Natural killer cell (primary cell): ENCODE data around the gene POLR3B. TPM values are rescaled to one million over a fixed set of nuclear protein-coding genes. Genes with fewer than 3 reads are reported as not detected.

Experiments used
- ATAC-seq, 3 donors: fragments of 150-1000 bp in 2 of 3; fragments of 200-7000 bp in 1 of 3; cut with Tn5 transposase; 1 replicate in 1 of 3; 2 replicates in 2 of 3; pipeline ENCODE4 v1.10.0; 2021; ENCODE audit warnings: mild to moderate bottlenecking in 2 of 3, moderate library complexity in 2 of 3
- DNase-seq, 2 donors: peaks; one replicate each; pipeline versions ENCODE4 v3.0.0 to v3.0.0-alpha.2; 2013 to 2021; ENCODE audit warnings: mixed read lengths in 1 of 2
- H3K27ac ChIP-seq: one replicate; pipeline ENCODE4 v1.5.1; 2013; ENCODE audit warnings: mild to moderate bottlenecking, low read length
- H3K27me3 ChIP-seq: one replicate; pipeline ENCODE4 v1.6.1; 2013; ENCODE audit warnings: low read length; ENCODE audit not compliant: control insufficient read depth, insufficient read depth
- H3K36me3 ChIP-seq: one replicate; pipeline ENCODE4 v1.6.1; 2013; ENCODE audit warnings: low read length; ENCODE audit not compliant: control insufficient read depth, insufficient read depth
- H3K4me1 ChIP-seq: one replicate; pipeline ENCODE4 v1.6.1; 2013; ENCODE audit warnings: low read length; ENCODE audit not compliant: control insufficient read depth, insufficient read depth
- H3K4me3 ChIP-seq: one replicate; pipeline ENCODE4 v1.5.1; 2013; ENCODE audit warnings: low read length
- H3K9me3 ChIP-seq: one replicate; pipeline ENCODE4 v1.6.1; 2013; ENCODE audit warnings: low read length; ENCODE audit not compliant: control insufficient read depth, insufficient read depth
- H3K27ac Mint-ChIP-seq, 2 donors: one replicate each; pipeline ENCODE4 v1.8.0; 2022; ENCODE audit warnings: mild to moderate bottlenecking in 2 of 2, mixed read lengths in 2 of 2, moderate library complexity in 1 of 2
- H3K27me3 Mint-ChIP-seq, 2 donors: one replicate each; pipeline ENCODE4 v1.8.0; 2022; ENCODE audit warnings: low read depth in 2 of 2, mixed read lengths in 2 of 2
- H3K36me3 Mint-ChIP-seq: one replicate; pipeline ENCODE4 v1.8.0; 2022; ENCODE audit warnings: mixed read lengths
- H3K4me1 Mint-ChIP-seq, 2 donors: one replicate each; pipeline ENCODE4 v1.8.0; 2022; ENCODE audit warnings: mixed read lengths in 2 of 2
- H3K4me3 Mint-ChIP-seq: one replicate; pipeline ENCODE4 v1.8.0; 2022; ENCODE audit warnings: mild to moderate bottlenecking, moderate library complexity, mixed read lengths
- H3K9me3 Mint-ChIP-seq, 2 donors: one replicate each; pipeline ENCODE4 v1.8.0; 2022; ENCODE audit warnings: mixed read lengths in 2 of 2
- WGBS: methylation state at CpG from one replicate; pipeline ENCODE4 v1.1.7; 2013; ENCODE audit warnings: missing lambda C conversion rate; ENCODE audit not compliant: insufficient coverage; 5-methylcytosine and 5-hydroxymethylcytosine counted together
- intact Hi-C: fragments of 100-400 bp; cut with micrococcal nuclease; formaldehyde crosslinking; loops from one replicate; pipeline ENCODE4 v1.14.2; 2022
- total RNA-seq, 4 donors: library from RNA; stranded (reverse); fragments of 120-200 nt in 1 of 4; gene quantifications; one replicate each; pipeline versions ENCODE4 v1.2.3 to v1.2.4, GENCODE V29; 2013 to 2022
- TF ChIP-seq, protein P1 (sequence below): fragments of 200-600 bp; IDR thresholded peaks from one replicate; pipeline ENCODE4 v1.8.0; 2022; ENCODE audit warnings: antibody characterized with exemption

POLR3B gene
- total RNA-seq, 3 donors from 2014 or later (not counting 1 experiment from before 2014, with no cell fraction given) = 3.8 to 8.1 (median 5.4) TPM

DNA sequence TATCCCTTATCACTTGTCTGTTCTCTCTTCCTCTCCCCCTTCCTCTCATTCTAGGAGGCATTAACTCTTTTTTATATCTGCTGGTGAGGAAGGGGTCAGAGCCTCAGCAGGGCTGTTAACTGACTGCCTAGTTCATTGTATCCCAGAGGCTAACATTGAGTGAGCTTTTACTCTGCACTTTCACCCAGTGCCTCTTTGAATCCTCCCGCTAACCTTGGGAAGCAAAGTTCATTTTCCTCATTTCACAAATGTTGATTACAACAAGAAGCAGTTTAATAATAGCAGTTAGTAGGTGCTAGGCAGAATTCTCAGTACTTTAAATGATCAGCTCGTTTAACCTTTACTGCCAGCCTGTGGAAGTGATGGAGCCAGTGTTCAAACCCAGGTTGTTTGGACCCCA, 75.5 kb downstream of the POLR3B start:
- intact Hi-C loops = no loop called here
- H3K27me3 Mint-ChIP-seq = no peaks in the 10 kb centered on the region
- Histone ChIP-seq H3K27me3 (no peaks in the 10 kb centered on the region), H3K4me1 (no peaks in the 10 kb centered on the region), H3K27ac (no peak overlapping the region), H3K36me3 (peaks cover 22% of the 10 kb centered on the region), H3K4me3 (no peak overlapping the region), H3K9me3 (no peaks in the 10 kb centered on the region)
- H3K4me1 Mint-ChIP-seq = no peaks in the 10 kb centered on the region
- 79% methylated on average over 2 of the region's 2 CpGs for WGBS
- H3K36me3 Mint-ChIP-seq = peaks cover 8% of the 10 kb centered on the region
- H3K9me3 Mint-ChIP-seq = no peaks in the 10 kb centered on the region
- no peak overlapping the region for H3K4me3 Mint-ChIP-seq
- DNase-seq (no peak), ATAC-seq (no peak)
- H3K27ac Mint-ChIP-seq = no peak overlapping the region
- TF ChIP-seq, protein P1, sequence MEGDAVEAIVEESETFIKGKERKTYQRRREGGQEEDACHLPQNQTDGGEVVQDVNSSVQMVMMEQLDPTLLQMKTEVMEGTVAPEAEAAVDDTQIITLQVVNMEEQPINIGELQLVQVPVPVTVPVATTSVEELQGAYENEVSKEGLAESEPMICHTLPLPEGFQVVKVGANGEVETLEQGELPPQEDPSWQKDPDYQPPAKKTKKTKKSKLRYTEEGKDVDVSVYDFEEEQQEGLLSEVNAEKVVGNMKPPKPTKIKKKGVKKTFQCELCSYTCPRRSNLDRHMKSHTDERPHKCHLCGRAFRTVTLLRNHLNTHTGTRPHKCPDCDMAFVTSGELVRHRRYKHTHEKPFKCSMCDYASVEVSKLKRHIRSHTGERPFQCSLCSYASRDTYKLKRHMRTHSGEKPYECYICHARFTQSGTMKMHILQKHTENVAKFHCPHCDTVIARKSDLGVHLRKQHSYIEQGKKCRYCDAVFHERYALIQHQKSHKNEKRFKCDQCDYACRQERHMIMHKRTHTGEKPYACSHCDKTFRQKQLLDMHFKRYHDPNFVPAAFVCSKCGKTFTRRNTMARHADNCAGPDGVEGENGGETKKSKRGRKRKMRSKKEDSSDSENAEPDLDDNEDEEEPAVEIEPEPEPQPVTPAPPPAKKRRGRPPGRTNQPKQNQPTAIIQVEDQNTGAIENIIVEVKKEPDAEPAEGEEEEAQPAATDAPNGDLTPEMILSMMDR = no peak

DNA sequence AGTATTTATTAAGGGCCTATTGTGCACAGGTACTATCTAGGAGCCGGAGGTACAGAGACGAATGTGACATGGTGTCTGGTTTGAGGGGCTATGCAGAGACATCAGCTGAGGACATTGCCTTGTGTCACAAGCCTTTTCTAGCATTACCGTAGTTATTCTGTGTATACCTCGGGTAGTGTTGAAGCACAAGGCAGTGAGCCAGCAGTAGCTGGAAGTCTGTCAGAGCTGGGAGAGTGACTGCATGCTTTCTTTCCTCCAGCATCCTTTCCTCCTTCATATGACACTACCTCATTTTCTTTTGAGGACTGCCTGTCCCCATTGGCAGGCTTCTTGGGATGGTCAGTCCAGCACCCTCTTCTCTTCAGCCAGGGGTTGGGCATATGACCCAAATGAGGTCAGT, 77.0 kb downstream of the POLR3B start:
- Histone ChIP-seq H3K4me1 (no peaks in the 10 kb centered on the region), H3K27me3 (no peaks in the 10 kb centered on the region), H3K36me3 (peaks cover 24% of the 10 kb centered on the region), H3K4me3 (no peak overlapping the region), H3K9me3 (no peaks in the 10 kb centered on the region), H3K27ac (no peak overlapping the region)
- H3K9me3 Mint-ChIP-seq = no peaks in the 10 kb centered on the region
- no peak overlapping the region for H3K4me3 Mint-ChIP-seq
- no peaks in the 10 kb centered on the region for H3K36me3 Mint-ChIP-seq
- ATAC-seq (no peak), DNase-seq (no peak)
- 99% methylated on average over 4 of the region's 4 CpGs for WGBS
- TF ChIP-seq, protein P1 = no peak
- H3K27me3 Mint-ChIP-seq = no peaks in the 10 kb centered on the region
- intact Hi-C loops = no loop called here
- no peaks in the 10 kb centered on the region for H3K4me1 Mint-ChIP-seq
- H3K27ac Mint-ChIP-seq = no peak overlapping the region

DNA sequence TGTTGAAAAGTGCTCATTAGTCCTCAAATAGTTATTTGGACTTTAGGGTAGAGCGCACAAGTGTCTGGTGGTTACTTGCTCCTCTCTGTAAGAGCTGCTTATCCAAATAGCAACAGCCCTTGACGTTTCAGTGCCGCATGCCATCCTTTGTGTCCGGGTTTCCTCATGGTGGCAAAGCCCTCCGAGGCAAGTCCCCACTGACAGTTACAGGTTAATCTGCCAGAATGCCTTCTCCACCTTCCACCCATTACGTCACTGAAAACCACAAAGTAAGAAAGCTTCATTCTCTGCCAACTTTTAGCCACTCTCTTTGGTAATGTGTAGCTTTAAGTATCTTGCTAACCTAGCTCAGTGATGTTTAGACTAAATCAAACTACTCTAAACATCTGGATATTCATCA, 78.6 kb downstream of the POLR3B start:
- Histone ChIP-seq H3K4me1 (no peaks in the 10 kb centered on the region), H3K27me3 (no peaks in the 10 kb centered on the region), H3K36me3 (peaks cover 23% of the 10 kb centered on the region), H3K4me3 (no peak overlapping the region), H3K9me3 (no peaks in the 10 kb centered on the region), H3K27ac (no peak overlapping the region)
- intact Hi-C loops = no loop called here
- Mint-ChIP-seq H3K9me3 (no peaks in the 10 kb centered on the region), H3K27me3 (no peaks in the 10 kb centered on the region), H3K36me3 (peaks cover 7% of the 10 kb centered on the region), H3K27ac (no peak overlapping the region), H3K4me1 (no peaks in the 10 kb centered on the region), H3K4me3 (no peak overlapping the region)
- WGBS = 95% methylated on average over 5 of the region's 6 CpGs
- no peak for DNase-seq
- TF ChIP-seq, protein P1 = no peak
- no peak for ATAC-seq

DNA sequence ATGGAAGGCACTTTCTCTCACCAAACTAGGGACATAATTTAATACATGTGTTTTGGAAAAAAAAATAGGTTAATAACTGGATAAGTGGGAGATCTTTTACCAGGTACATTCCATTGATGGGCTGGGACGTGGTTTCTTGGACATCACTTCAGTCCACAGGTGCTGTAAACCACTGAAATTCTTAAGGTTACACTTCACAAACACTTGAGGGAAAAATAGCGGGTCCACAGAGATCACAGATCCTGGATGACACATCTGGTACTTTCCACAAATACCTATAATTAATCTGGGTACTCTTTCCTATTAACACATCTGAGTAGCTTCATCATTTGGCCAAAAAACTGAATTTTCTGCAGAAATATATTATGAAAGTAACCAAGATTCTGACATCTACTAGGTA, 85.0 kb downstream of the POLR3B start:
- no peak for ATAC-seq
- H3K27me3 Mint-ChIP-seq = no peaks in the 10 kb centered on the region
- no peak overlapping the region for H3K27ac Mint-ChIP-seq
- WGBS = 84% methylated on average over 2 of the region's 2 CpGs
- H3K27ac ChIP-seq = no peak overlapping the region
- H3K27me3 ChIP-seq = no peaks in the 10 kb centered on the region
- peaks cover 7% of the 10 kb centered on the region for H3K36me3 Mint-ChIP-seq
- H3K9me3 ChIP-seq = no peaks in the 10 kb centered on the region
- H3K4me3 Mint-ChIP-seq = no peak overlapping the region
- H3K9me3 Mint-ChIP-seq = no peaks in the 10 kb centered on the region
- TF ChIP-seq, protein P1 = no peak
- peaks cover 21% of the 10 kb centered on the region for H3K36me3 ChIP-seq
- no peaks in the 10 kb centered on the region for H3K4me1 ChIP-seq
- no peak overlapping the region for H3K4me3 ChIP-seq
- intact Hi-C loops = no loop called here
- no peaks in the 10 kb centered on the region for H3K4me1 Mint-ChIP-seq
- no peak for DNase-seq
